Endothelial cell of umbilical vein (primary cell): ENCODE results near the gene SURF6. TPM values are rescaled to one million over a fixed set of nuclear protein-coding genes. Genes with fewer than 3 reads are reported as not detected.

Experiments
- BruUV-seq: library from RNA; stranded (reverse); fragments of 400-500 nt; replicated peaks from 2 replicates; lab custom pipeline; 2021; lab: Mats Ljungman, UMichigan
- CTCF ChIA-PET: fragments of 300-600, 350-600 bp; sonication (Branson Sonifier 250); formaldehyde crosslinking; loops from one replicate; lab custom pipeline; 2021; ENCODE audit warnings: antibody characterized with exemption, inconsistent platforms; lab: Charles Lee
- POLR2A ChIA-PET: fragments of 300-600, 350-600 bp; sonication (Branson Sonifier 250); formaldehyde crosslinking; loops from one replicate; lab custom pipeline; 2021; ENCODE audit warnings: antibody characterized with exemption, inconsistent platforms; lab: Charles Lee
- DNase-seq: peaks from one replicate; pipeline ENCODE4 v3.0.0-alpha.2; 2011; ENCODE audit warnings: low read depth, low spot score
- FAIRE-seq: peaks from 2 replicates; lab custom pipeline; 2011; peaks lifted over from hg19 to GRCh38; lab: Jason Lieb, UNC
- H2AFZ ChIP-seq: 2 replicates; pipeline ENCODE4 v1.6.0; 2012; ENCODE audit warnings: low read depth, low read length, control low read depth, inconsistent platforms
- H3K27ac ChIP-seq: 2 replicates; pipeline ENCODE4 v1.5.1; 2011; ENCODE audit warnings: low read depth, mild to moderate bottlenecking, control low read depth, low read length, moderate library complexity; ENCODE audit not compliant: insufficient read depth
- H3K27me3 ChIP-seq, 2 experiments: 2 replicates each; pipeline versions ENCODE4 v1.6.0 to v1.6.1; 2011; ENCODE audit warnings: low read length in 2 of 2, mixed read lengths in 1 of 2; ENCODE audit not compliant: control insufficient read depth in 2 of 2, insufficient read depth in 2 of 2
- H3K36me3 ChIP-seq, 2 experiments: 2 replicates in 1 of 2; 3 replicates in 1 of 2; pipeline ENCODE4 v1.5.1; 2011; ENCODE audit warnings: low read length in 2 of 2, mild to moderate bottlenecking in 1 of 2, moderate library complexity in 1 of 2; ENCODE audit not compliant: control insufficient read depth in 2 of 2, insufficient read depth in 2 of 2; ENCODE audit errors: extremely low read depth in 1 of 2
- H3K4me1 ChIP-seq: 3 replicates; pipeline ENCODE4 v1.5.1; 2011; ENCODE audit warnings: mild to moderate bottlenecking, low read length; ENCODE audit not compliant: control insufficient read depth, insufficient read depth; ENCODE audit errors: extremely low read depth
- H3K4me2 ChIP-seq: 2 replicates; pipeline ENCODE4 v1.6.1; 2011; ENCODE audit warnings: low read length, control low read depth, mixed read lengths; ENCODE audit not compliant: insufficient read depth
- H3K4me3 ChIP-seq, 3 experiments: fragments of 200-600 bp in 1 of 3; sonication (generic), shearing (Covaris generic) in 1 of 3; replicated peaks in 1 of 3; 2 replicates each; pipeline ENCODE4 v1.5.1; 2011 to 2016; ENCODE audit warnings: control low read depth in 3 of 3, low read length in 3 of 3, mild to moderate bottlenecking in 2 of 3, inconsistent platforms in 1 of 3, low read depth in 1 of 3, moderate library complexity in 1 of 3; ENCODE audit not compliant: insufficient read depth in 1 of 3
- H3K79me2 ChIP-seq: 2 replicates; pipeline ENCODE4 v1.6.0; 2012; ENCODE audit warnings: low read length, inconsistent platforms; ENCODE audit not compliant: control insufficient read depth, insufficient read depth
- H3K9ac ChIP-seq: replicated peaks from 2 replicates; pipeline ENCODE3; 2011; ENCODE audit warnings: low read length, control low read depth; ENCODE audit not compliant: insufficient read depth; ENCODE audit errors: extremely low read depth
- H3K9me1 ChIP-seq: replicated peaks from 3 replicates; pipeline ENCODE4 v1.6.0; 2011; ENCODE audit warnings: mild to moderate bottlenecking, low read length; ENCODE audit not compliant: control insufficient read depth, insufficient read depth; ENCODE audit errors: extremely low read depth
- H3K9me3 ChIP-seq: replicated peaks from 2 replicates; pipeline ENCODE4 v1.5.1; 2012; ENCODE audit warnings: low read length, inconsistent platforms; ENCODE audit not compliant: control insufficient read depth, insufficient read depth
- H4K20me1 ChIP-seq: replicated peaks from 2 replicates; pipeline ENCODE3; 2011; ENCODE audit warnings: mild to moderate bottlenecking, low read length; ENCODE audit not compliant: control insufficient read depth, insufficient read depth; ENCODE audit errors: extremely low read depth
- EZH2 ChIP-seq: IDR thresholded peaks from 2 replicates; pipeline ENCODE4 v1.6.1; 2012; ENCODE audit warnings: borderline replicate concordance, low read depth, mild to moderate bottlenecking, moderate library complexity, low read length, inconsistent platforms; ENCODE audit not compliant: severe bottlenecking
- FOS ChIP-seq: IDR thresholded peaks from 2 replicates; pipeline ENCODE4 v1.6.1; 2011; ENCODE audit warnings: mild to moderate bottlenecking, low read length, moderate library complexity, borderline replicate concordance; ENCODE audit not compliant: insufficient read depth
- GATA2 ChIP-seq: IDR thresholded peaks from 2 replicates; pipeline ENCODE4 v1.7.0; 2011; ENCODE audit warnings: low read depth, mild to moderate bottlenecking, moderate library complexity, mixed read lengths, low read length; ENCODE audit not compliant: insufficient read length, insufficient read depth
- JUN ChIP-seq: IDR thresholded peaks from 2 replicates; pipeline ENCODE4 v1.6.1; 2011; ENCODE audit warnings: borderline replicate concordance, low read depth; ENCODE audit not compliant: insufficient read length, insufficient read depth
- MAX ChIP-seq: IDR thresholded peaks from 2 replicates; pipeline ENCODE4 v1.6.1; 2011; ENCODE audit not compliant: insufficient read depth, insufficient read length
- MYC ChIP-seq: IDR thresholded peaks from one replicate; pipeline ENCODE4 v1.6.1; 2011; ENCODE audit warnings: mild to moderate bottlenecking, low read depth, low read length
- POLR2A ChIP-seq: IDR thresholded peaks from 2 replicates; pipeline ENCODE4 v1.6.1; 2012; ENCODE audit warnings: low read depth, mild to moderate bottlenecking, control low read depth, low read length
- POLR2AphosphoS5 ChIP-seq: IDR thresholded peaks from 2 replicates; pipeline ENCODE4 v1.6.1; 2012; ENCODE audit warnings: low read depth, mild to moderate bottlenecking, control low read depth, low read length, moderate library complexity; ENCODE audit not compliant: insufficient read depth
- dilution Hi-C: fragments of 300-500 bp; cut with MboI; formaldehyde crosslinking; loops from one replicate; pipeline ENCODE4 v1.15.0; 2019; ENCODE audit warnings: low sequenced_read_pairs; ENCODE audit not compliant: extremely low pct_ligation_motif_present
- intact Hi-C: fragments of 100-400 bp; cut with micrococcal nuclease; formaldehyde crosslinking; loops from one replicate; pipeline ENCODE4 v1.10.0; 2022
- polyA plus RNA-seq, 4 experiments: library from polyadenylated mRNA; depleted of rRNA in 3 of 4; stranded (reverse) in 3 of 4; unstranded in 1 of 4; fragments of >200 nt; gene quantifications; 2 replicates each; pipeline versions ENCODE4 v1.2.1 to v1.2.3, GENCODE V29; 2011 to 2012; ENCODE audit warnings: missing spikeins in 1 of 4
- total RNA-seq: library from RNA; stranded (reverse); gene quantifications from 2 replicates; pipeline ENCODE4 v1.2.3, GENCODE V29; 2021
- TF ChIP-seq, protein P1 (sequence below), 2 donors: IDR thresholded peaks; 1 replicate in 1 of 2; 2 replicates in 1 of 2; pipeline ENCODE4 v1.5.1; 2011; ENCODE audit warnings: low read length in 2 of 2, mild to moderate bottlenecking in 2 of 2, moderate library complexity in 2 of 2, control low read depth in 1 of 2, inconsistent platforms in 1 of 2, low read depth in 1 of 2; ENCODE audit not compliant: insufficient read depth in 1 of 2; ENCODE audit errors: extremely low read depth in 1 of 2

The SURF6 gene
- total and polyA plus RNA-seq, 2 donors (not counting 3 experiments of a cell fraction or from before 2014, with no cell fraction given) = 4.9 to 16.0 TPM

DNA sequence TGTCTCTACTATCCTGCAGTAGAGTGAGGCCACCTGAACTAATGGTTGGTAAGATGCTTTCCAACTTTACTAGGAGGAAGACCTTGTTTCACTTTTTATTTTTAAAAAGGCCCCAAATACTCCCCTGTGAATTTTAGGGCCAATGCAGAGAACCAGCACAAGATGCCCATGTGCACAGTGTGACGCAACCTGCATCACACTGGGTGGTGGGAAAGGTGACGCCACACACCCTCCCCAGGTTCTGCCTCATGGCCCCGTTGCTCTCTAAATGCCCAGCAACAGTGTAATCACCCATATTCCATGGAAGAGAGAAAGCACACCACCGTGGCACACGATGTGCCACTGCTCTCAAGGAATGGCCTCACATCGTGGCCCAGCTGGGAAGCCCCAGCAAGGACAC is 33.4 kb upstream of the SURF6 start:
- BruUV-seq = no TSS peak
- no peak overlapping the region for H3K27ac ChIP-seq
- TF ChIP-seq GATA2 (no peak), JUN (no peak), MYC (no peak), MAX (no peak), POLR2A (no peak), FOS (no peak), EZH2 (no peak), POLR2AphosphoS5 (no peak)
- TF ChIP-seq, protein P1, sequence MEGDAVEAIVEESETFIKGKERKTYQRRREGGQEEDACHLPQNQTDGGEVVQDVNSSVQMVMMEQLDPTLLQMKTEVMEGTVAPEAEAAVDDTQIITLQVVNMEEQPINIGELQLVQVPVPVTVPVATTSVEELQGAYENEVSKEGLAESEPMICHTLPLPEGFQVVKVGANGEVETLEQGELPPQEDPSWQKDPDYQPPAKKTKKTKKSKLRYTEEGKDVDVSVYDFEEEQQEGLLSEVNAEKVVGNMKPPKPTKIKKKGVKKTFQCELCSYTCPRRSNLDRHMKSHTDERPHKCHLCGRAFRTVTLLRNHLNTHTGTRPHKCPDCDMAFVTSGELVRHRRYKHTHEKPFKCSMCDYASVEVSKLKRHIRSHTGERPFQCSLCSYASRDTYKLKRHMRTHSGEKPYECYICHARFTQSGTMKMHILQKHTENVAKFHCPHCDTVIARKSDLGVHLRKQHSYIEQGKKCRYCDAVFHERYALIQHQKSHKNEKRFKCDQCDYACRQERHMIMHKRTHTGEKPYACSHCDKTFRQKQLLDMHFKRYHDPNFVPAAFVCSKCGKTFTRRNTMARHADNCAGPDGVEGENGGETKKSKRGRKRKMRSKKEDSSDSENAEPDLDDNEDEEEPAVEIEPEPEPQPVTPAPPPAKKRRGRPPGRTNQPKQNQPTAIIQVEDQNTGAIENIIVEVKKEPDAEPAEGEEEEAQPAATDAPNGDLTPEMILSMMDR (IDR thresholded peaks at IDR 0.05; ENCODE audit: extremely low read depth in 1 of 2, insufficient read depth in 1 of 2, low read depth in 1 of 2, low read length in 2 of 2) = no peak
- no peak for DNase-seq
- CTCF ChIA-PET = interaction anchor here (1.0 kb wide), 1 partner anchor 21 kb away, joined by 3 read pairs; the partner anchor contains the start of genes MED22 and RPL7A
- H3K9ac ChIP-seq = no peak overlapping the region
- H3K4me1 ChIP-seq = peaks cover 20% of the 10 kb centered on the region
- dilution Hi-C loops (no loop called here), intact Hi-C loops (no loop called here)
- H3K9me1 ChIP-seq = no peaks in the 10 kb centered on the region
- POLR2A ChIA-PET = interaction anchor here (1.5 kb wide), 1 partner anchor 19 kb away, joined by 3 read pairs; no protein-coding TSS in a partner anchor
- H3K27me3 ChIP-seq = no peaks in the 10 kb centered on the region
- no peak for FAIRE-seq
- H2AFZ ChIP-seq = no peak overlapping the region
- H3K36me3 ChIP-seq = peaks cover 16 to 54% of the 10 kb centered on the region in 2 experiments
- no peaks in the 10 kb centered on the region for H3K9me3 ChIP-seq
- no peak overlapping the region for H3K4me2 ChIP-seq
- peaks cover 2% of the 10 kb centered on the region for H4K20me1 ChIP-seq
- H3K4me3 ChIP-seq = no peak overlapping the region
- peaks cover 97% of the 10 kb centered on the region for H3K79me2 ChIP-seq
